Sigmoid colon (tissue), 4 donors: ENCODE results near the gene NAT16.

Experiments
- CTCF ChIP-seq, 4 experiments: fragments of 450-650 bp in 3 of 4; fragments of 200-600 bp in 1 of 4; IDR thresholded peaks; one replicate each; pipeline ENCODE4 v1.5.1; 2016 to 2019; ENCODE audit warnings: antibody characterized with exemption in 4 of 4, mild to moderate bottlenecking in 3 of 4, moderate library complexity in 2 of 4
- EP300 ChIP-seq, 4 donors: sonication (generic); formaldehyde crosslinking; IDR thresholded peaks; one replicate each; pipeline ENCODE4 v1.6.1; 2017; ENCODE audit warnings: antibody characterized with exemption in 4 of 4
- POLR2A ChIP-seq, 2 donors: fragments of 450-650 bp; IDR thresholded peaks; one replicate each; pipeline ENCODE4 v1.6.1; 2016; ENCODE audit warnings: antibody characterized with exemption in 2 of 2, mild to moderate bottlenecking in 2 of 2, moderate library complexity in 2 of 2
- POLR2AphosphoS5 ChIP-seq, 4 donors: sonication (generic); formaldehyde crosslinking; IDR thresholded peaks; one replicate each; pipeline ENCODE4 v1.6.1; 2017; ENCODE audit warnings: antibody characterized with exemption in 4 of 4

GRCh38 chr7:101218236-101219125, 38.4 kb upstream of the NAT16 start:
- TF ChIP-seq POLR2A (IDR thresholded peaks at IDR 0.05) (no peak), CTCF (IDR thresholded peaks at IDR 0.05) (no peak), POLR2AphosphoS5 (IDR thresholded peaks at IDR 0.05) (no peak), EP300 (IDR thresholded peaks at IDR 0.05) (no peak)
